HepG2 (cell line): ENCODE data around the gene RAC3. TPM values are rescaled to one million over a fixed set of nuclear protein-coding genes. Genes with fewer than 3 reads are reported as not detected.

Source experiments
- AHR ChIP-seq: IDR thresholded peaks from 2 replicates; pipeline ENCODE4 v1.6.1; 2018; ENCODE audit warnings: missing genetic modification reagents, missing compliant biosample characterization
- BRD4 ChIP-seq: sonication (generic); formaldehyde crosslinking; IDR thresholded peaks from 2 replicates; pipeline ENCODE4 v1.4.0; 2020; ENCODE audit warnings: missing genetic modification reagents
- DNMT1 ChIP-seq: sonication (generic); formaldehyde crosslinking; IDR thresholded peaks from 2 replicates; pipeline ENCODE4 v1.5.1; 2020; ENCODE audit warnings: mild to moderate bottlenecking, missing genetic modification reagents
- HOXA5 ChIP-seq: sonication (generic); formaldehyde crosslinking; IDR thresholded peaks from 2 replicates; pipeline ENCODE4 v1.4.0; 2020; ENCODE audit warnings: missing genetic modification reagents
- IKZF4 ChIP-seq: sonication (generic); formaldehyde crosslinking; IDR thresholded peaks from 2 replicates; pipeline ENCODE4 v1.5.1; 2020; ENCODE audit warnings: borderline replicate concordance, mild to moderate bottlenecking, low read depth, missing genetic modification reagents; ENCODE audit errors: not compliant biosample characterization
- KAT8 ChIP-seq: IDR thresholded peaks from 2 replicates; pipeline ENCODE4 v1.6.1; 2016; ENCODE audit warnings: missing genetic modification reagents, missing compliant biosample characterization
- MIER2 ChIP-seq: IDR thresholded peaks from 2 replicates; pipeline ENCODE4 v1.6.1; 2016; ENCODE audit warnings: missing biosample characterization, missing genetic modification reagents
- NKX3-1 ChIP-seq: sonication (generic); formaldehyde crosslinking; IDR thresholded peaks from 2 replicates; pipeline ENCODE4 v1.5.0; 2020; ENCODE audit warnings: missing genetic modification reagents
- POLR2A ChIP-seq, 2 experiments: IDR thresholded peaks; 2 replicates each; pipeline ENCODE4 v1.6.1; 2011; ENCODE audit warnings: low read depth in 2 of 2, low read length in 2 of 2, mild to moderate bottlenecking in 1 of 2, moderate library complexity in 1 of 2; ENCODE audit not compliant: insufficient read depth in 1 of 2
- RNF2 ChIP-seq: fragments of 450-650 bp; conservative IDR thresholded peaks from 2 replicates; pipeline ENCODE4 v1.6.1; 2016; ENCODE audit warnings: low read depth
- SMARCC2 ChIP-seq: fragments of 450-650 bp; IDR thresholded peaks from 2 replicates; pipeline ENCODE4 v1.6.1; 2017; ENCODE audit warnings: antibody characterized with exemption, mild to moderate bottlenecking
- SOX5 ChIP-seq: IDR thresholded peaks from 2 replicates; pipeline ENCODE4 v1.6.1; 2016; ENCODE audit warnings: borderline replicate concordance
- UBTF ChIP-seq: sonication (generic); formaldehyde crosslinking; IDR thresholded peaks from 2 replicates; pipeline ENCODE4 v1.4.0; 2020; ENCODE audit warnings: mild to moderate bottlenecking, missing genetic modification reagents
- ZBTB26 ChIP-seq: IDR thresholded peaks from 2 replicates; pipeline ENCODE4 v1.6.1; 2016; ENCODE audit warnings: missing compliant biosample characterization, missing genetic modification reagents, borderline replicate concordance
- ZNF234 ChIP-seq: sonication (generic); formaldehyde crosslinking; conservative IDR thresholded peaks from 2 replicates; pipeline ENCODE4 v1.5.1; 2020; ENCODE audit warnings: mild to moderate bottlenecking, missing genetic modification reagents
- ZNF546 ChIP-seq: sonication (generic); formaldehyde crosslinking; conservative IDR thresholded peaks from 2 replicates; pipeline ENCODE4 v1.8.1; 2023; ENCODE audit warnings: mild to moderate bottlenecking, missing genetic modification reagents
- ZNF772 ChIP-seq: sonication (generic); formaldehyde crosslinking; IDR thresholded peaks from 2 replicates; pipeline ENCODE4 v1.5.0; 2020; ENCODE audit warnings: mild to moderate bottlenecking, missing genetic modification reagents
- ZNF782 ChIP-seq: sonication (generic); formaldehyde crosslinking; IDR thresholded peaks from 2 replicates; pipeline ENCODE4 v1.4.0; 2020; ENCODE audit warnings: missing genetic modification reagents, mild to moderate bottlenecking, borderline replicate concordance
- polyA plus RNA-seq, 8 experiments: library from polyadenylated mRNA; depleted of rRNA in 3 of 8; stranded (reverse) in 7 of 8; unstranded in 1 of 8; fragments of >200 nt; fragmentation: Illumina TruSeq in 4 of 8; extraction: Trizol in 4 of 8; gene quantifications; 2 replicates each; pipeline versions ENCODE4 v1.2.1 to v1.2.3, GENCODE V29; 2011 to 2016; ENCODE audit warnings: low read depth in 4 of 8, missing spikeins in 1 of 8, mixed read lengths in 1 of 8; ENCODE audit not compliant: insufficient read depth in 1 of 8
- total RNA-seq, 5 experiments: library from RNA; depleted of rRNA; stranded (reverse); fragments of >200 nt; fragmentation: Illumina TruSeq; extraction: Trizol; gene quantifications; 2 replicates each; pipeline ENCODE4 v1.2.3, GENCODE V29; 2016; ENCODE audit warnings: low read depth in 1 of 5
- TF ChIP-seq, protein P1 (sequence below): sonication (generic); formaldehyde crosslinking; IDR thresholded peaks from 2 replicates; pipeline ENCODE4 v1.8.0; 2022; ENCODE audit warnings: missing genetic modification reagents, mild to moderate bottlenecking, moderate library complexity, borderline replicate concordance
- TF ChIP-seq, protein P2 (sequence below): sonication (generic); formaldehyde crosslinking; IDR thresholded peaks from 2 replicates; pipeline ENCODE4 v1.4.0; 2020; ENCODE audit warnings: mild to moderate bottlenecking, low read depth, missing genetic modification reagents
- TF ChIP-seq, protein P3 (sequence below): IDR thresholded peaks from 2 replicates; pipeline ENCODE4 v1.6.1; 2016; ENCODE audit warnings: mild to moderate bottlenecking, missing biosample characterization, missing genetic modification reagents

The RAC3 gene
- total and polyA plus RNA-seq, 2 of the 13 experiments (the other 11 are each of a cell fraction or from before 2014, with no cell fraction given) = 10.5 to 21.3 TPM

DNA sequence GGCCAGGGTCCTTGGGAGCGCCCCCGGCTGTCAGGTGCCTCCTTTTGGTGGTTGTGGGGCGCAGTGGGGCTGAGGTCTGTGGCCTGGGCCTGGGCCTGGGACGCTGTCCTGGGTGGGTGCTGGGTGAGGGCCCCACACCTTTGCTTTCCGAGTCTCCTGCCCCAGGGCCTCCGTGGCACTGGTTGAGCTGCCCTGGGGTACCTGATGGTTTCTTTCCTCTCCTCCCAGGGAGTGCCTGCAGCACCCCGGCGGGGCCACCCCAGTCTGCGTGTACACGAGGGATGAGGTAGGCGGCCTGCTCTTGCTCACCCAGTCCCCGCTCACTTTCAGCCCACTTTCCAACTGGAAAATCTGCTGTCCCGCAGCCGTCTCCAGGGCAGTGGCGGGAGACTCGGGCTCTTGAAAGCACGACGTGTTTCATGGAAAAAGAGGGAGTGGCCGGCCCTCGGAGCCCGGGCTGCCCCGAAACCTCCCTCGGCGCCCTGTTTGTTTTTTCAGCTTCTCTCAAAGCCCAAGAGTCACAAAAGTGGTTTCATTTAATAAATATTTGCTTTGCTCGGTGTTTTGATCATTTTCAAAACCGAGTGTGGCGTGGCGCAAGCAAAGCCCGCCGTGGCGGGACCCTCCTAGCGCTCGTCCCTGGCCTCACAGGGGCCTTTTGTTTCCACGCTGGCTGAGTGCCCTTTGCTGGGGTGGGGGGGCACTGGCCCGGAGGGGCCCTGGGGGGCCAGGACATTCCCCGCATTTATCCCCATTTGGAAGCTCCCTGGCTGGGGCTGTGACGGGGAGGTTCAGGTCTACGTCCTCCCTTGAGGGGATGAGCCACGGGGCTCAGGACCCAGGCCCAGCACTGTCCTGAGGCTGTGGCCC lies 36.6 kb upstream of the RAC3 start (continued):
- TF ChIP-seq ZNF772 (CRISPR knock-in tag) (no peak), KAT8 (CRISPR knock-in tag) (no peak), ZNF546 (CRISPR knock-in tag) (no peak), HOXA5 (CRISPR knock-in tag) (no peak; the same call in 1 of the 2 replicates), AHR (CRISPR knock-in tag) (peak; percentile 8; the same call in 1 of the 2 replicates), DNMT1 (no peak; the same call in 1 of the 2 replicates), POLR2A (IDR thresholded peaks at IDR 0.05; ENCODE audit: insufficient read depth in 1 of 2, low read depth in 2 of 2, low read length in 2 of 2) (0 out of 4 replicates have a peak, but pooled peaks of 1 of the 2 experiments have one; percentile 16), UBTF (CRISPR knock-in tag) (no peak; the same call in 1 of the 2 replicates), ZNF234 (CRISPR knock-in tag) (no peak; the same call in 1 of the 2 replicates), MIER2 (0 out of 2 replicates have a peak, but pooled peaks have one; percentile 4), SOX5 (peak; percentile 79; the same call in 1 of the 2 replicates), BRD4 (CRISPR knock-in tag) (0 out of 2 replicates have a peak, but pooled peaks have one; percentile 93), ZBTB26 (CRISPR knock-in tag) (no peak), IKZF4 (CRISPR knock-in tag) (peak; percentile 20), SMARCC2 (no peak), ZNF782 (CRISPR knock-in tag) (no peak), NKX3-1 (CRISPR knock-in tag) (peak; percentile 43; the same call in 1 of the 2 replicates), RNF2 (no peak)
- TF ChIP-seq, protein P1, sequence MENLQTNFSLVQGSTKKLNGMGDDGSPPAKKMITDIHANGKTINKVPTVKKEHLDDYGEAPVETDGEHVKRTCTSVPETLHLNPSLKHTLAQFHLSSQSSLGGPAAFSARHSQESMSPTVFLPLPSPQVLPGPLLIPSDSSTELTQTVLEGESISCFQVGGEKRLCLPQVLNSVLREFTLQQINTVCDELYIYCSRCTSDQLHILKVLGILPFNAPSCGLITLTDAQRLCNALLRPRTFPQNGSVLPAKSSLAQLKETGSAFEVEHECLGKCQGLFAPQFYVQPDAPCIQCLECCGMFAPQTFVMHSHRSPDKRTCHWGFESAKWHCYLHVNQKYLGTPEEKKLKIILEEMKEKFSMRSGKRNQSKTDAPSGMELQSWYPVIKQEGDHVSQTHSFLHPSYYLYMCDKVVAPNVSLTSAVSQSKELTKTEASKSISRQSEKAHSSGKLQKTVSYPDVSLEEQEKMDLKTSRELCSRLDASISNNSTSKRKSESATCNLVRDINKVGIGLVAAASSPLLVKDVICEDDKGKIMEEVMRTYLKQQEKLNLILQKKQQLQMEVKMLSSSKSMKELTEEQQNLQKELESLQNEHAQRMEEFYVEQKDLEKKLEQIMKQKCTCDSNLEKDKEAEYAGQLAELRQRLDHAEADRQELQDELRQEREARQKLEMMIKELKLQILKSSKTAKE (CRISPR knock-in tag) = peak; percentile 74; the same call in 1 of the 2 replicates
- TF ChIP-seq, protein P2, sequence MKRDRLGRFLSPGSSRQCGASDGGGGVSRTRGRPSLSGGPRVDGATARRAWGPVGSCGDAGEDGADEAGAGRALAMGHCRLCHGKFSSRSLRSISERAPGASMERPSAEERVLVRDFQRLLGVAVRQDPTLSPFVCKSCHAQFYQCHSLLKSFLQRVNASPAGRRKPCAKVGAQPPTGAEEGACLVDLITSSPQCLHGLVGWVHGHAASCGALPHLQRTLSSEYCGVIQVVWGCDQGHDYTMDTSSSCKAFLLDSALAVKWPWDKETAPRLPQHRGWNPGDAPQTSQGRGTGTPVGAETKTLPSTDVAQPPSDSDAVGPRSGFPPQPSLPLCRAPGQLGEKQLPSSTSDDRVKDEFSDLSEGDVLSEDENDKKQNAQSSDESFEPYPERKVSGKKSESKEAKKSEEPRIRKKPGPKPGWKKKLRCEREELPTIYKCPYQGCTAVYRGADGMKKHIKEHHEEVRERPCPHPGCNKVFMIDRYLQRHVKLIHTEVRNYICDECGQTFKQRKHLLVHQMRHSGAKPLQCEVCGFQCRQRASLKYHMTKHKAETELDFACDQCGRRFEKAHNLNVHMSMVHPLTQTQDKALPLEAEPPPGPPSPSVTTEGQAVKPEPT (CRISPR knock-in tag) = no peak; the same call in 1 of the 2 replicates
- TF ChIP-seq, protein P3, sequence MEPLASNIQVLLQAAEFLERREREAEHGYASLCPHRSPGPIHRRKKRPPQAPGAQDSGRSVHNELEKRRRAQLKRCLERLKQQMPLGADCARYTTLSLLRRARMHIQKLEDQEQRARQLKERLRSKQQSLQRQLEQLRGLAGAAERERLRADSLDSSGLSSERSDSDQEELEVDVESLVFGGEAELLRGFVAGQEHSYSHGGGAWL (CRISPR knock-in tag) = peak; percentile 2; the same call in 1 of the 2 replicates
